ENCODE measurements around the gene PHACTR1.

GRCh38 chr6:13049666-13050254 is 333.2 kb downstream of the PHACTR1 start:
- no peak for TF ChIP-seq POLR2AphosphoS5 (IDR thresholded peaks at IDR 0.05; ENCODE audit: low read depth, low read length)
- TF ChIP-seq, protein P1, sequence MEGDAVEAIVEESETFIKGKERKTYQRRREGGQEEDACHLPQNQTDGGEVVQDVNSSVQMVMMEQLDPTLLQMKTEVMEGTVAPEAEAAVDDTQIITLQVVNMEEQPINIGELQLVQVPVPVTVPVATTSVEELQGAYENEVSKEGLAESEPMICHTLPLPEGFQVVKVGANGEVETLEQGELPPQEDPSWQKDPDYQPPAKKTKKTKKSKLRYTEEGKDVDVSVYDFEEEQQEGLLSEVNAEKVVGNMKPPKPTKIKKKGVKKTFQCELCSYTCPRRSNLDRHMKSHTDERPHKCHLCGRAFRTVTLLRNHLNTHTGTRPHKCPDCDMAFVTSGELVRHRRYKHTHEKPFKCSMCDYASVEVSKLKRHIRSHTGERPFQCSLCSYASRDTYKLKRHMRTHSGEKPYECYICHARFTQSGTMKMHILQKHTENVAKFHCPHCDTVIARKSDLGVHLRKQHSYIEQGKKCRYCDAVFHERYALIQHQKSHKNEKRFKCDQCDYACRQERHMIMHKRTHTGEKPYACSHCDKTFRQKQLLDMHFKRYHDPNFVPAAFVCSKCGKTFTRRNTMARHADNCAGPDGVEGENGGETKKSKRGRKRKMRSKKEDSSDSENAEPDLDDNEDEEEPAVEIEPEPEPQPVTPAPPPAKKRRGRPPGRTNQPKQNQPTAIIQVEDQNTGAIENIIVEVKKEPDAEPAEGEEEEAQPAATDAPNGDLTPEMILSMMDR (IDR thresholded peaks at IDR 0.05) = no peak
- TF ChIP-seq, protein P2, sequence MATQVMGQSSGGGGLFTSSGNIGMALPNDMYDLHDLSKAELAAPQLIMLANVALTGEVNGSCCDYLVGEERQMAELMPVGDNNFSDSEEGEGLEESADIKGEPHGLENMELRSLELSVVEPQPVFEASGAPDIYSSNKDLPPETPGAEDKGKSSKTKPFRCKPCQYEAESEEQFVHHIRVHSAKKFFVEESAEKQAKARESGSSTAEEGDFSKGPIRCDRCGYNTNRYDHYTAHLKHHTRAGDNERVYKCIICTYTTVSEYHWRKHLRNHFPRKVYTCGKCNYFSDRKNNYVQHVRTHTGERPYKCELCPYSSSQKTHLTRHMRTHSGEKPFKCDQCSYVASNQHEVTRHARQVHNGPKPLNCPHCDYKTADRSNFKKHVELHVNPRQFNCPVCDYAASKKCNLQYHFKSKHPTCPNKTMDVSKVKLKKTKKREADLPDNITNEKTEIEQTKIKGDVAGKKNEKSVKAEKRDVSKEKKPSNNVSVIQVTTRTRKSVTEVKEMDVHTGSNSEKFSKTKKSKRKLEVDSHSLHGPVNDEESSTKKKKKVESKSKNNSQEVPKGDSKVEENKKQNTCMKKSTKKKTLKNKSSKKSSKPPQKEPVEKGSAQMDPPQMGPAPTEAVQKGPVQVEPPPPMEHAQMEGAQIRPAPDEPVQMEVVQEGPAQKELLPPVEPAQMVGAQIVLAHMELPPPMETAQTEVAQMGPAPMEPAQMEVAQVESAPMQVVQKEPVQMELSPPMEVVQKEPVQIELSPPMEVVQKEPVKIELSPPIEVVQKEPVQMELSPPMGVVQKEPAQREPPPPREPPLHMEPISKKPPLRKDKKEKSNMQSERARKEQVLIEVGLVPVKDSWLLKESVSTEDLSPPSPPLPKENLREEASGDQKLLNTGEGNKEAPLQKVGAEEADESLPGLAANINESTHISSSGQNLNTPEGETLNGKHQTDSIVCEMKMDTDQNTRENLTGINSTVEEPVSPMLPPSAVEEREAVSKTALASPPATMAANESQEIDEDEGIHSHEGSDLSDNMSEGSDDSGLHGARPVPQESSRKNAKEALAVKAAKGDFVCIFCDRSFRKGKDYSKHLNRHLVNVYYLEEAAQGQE (IDR thresholded peaks at IDR 0.05; ENCODE audit: insufficient read depth in 1 of 2, low read depth in 2 of 2, low read length in 1 of 2) = no peak
- no peak for TF ChIP-seq TCF7L2 (IDR thresholded peaks at IDR 0.05; ENCODE audit: low read depth, low read length)
